ENCODE data around the gene TUT1. TPM values are rescaled to one million over a fixed set of nuclear protein-coding genes. Genes with fewer than 3 reads are reported as not detected.

TUT1 gene
- total RNA-seq, 6 donors from 2014 or later, result 5.3 to 25.4 (median 11.7) TPM

DNA sequence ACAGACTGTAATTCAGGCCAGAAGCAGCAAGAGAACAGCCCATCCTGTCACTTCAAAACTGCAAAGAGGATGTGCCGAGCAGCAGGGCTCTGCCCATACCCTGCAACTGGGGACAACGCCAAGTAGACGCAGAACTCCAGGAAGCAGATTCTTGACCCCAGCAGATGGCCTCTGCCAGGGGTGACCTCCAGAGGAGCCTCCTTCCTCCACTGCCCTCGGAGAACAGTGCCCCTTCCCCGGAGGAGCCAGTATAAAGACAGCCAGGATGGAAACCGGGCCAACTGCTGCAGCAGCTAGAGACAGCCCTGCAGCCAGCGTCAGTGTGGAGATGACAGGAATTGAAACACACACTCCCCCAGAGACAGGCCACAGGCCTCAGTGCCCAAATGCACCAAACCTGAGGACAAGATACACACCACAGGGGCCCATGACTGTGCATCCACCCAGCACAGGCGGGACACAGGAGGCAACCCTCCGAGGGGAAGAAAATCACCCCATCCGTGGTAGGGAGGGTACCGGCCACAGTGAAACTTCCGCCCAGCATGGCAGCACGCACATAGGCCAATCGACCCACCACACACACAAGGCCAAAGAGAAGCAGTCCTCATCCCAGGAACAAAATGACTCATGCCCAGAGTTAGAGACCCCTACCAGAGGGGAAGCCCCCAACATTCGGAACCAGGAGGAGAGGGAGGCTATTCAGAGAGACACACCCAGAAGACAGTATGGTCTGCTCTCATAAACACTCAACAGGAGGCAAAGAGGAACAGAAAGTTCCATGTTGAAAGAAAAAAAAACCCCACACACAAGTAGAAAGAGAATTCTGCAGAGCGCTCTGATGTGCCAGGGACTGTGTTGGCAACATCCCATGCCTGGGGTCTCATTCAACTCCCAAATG, 50.3 kb downstream of the TUT1 start:
- TF ChIP-seq, protein P1, sequence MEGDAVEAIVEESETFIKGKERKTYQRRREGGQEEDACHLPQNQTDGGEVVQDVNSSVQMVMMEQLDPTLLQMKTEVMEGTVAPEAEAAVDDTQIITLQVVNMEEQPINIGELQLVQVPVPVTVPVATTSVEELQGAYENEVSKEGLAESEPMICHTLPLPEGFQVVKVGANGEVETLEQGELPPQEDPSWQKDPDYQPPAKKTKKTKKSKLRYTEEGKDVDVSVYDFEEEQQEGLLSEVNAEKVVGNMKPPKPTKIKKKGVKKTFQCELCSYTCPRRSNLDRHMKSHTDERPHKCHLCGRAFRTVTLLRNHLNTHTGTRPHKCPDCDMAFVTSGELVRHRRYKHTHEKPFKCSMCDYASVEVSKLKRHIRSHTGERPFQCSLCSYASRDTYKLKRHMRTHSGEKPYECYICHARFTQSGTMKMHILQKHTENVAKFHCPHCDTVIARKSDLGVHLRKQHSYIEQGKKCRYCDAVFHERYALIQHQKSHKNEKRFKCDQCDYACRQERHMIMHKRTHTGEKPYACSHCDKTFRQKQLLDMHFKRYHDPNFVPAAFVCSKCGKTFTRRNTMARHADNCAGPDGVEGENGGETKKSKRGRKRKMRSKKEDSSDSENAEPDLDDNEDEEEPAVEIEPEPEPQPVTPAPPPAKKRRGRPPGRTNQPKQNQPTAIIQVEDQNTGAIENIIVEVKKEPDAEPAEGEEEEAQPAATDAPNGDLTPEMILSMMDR (IDR thresholded peaks at IDR 0.05), result no peak
- TF ChIP-seq EP300 (IDR thresholded peaks at IDR 0.05) (no peak), POLR2AphosphoS5 (IDR thresholded peaks at IDR 0.05) (no peak), POLR2A (IDR thresholded peaks at IDR 0.05) (no peak)
- Histone ChIP-seq H3K36me3 (peaks cover 0 to 16% (median 6%) of the 10 kb centered on the region in 4 donors), H3K9me3 (no peaks in the 10 kb centered on the region), H3K4me3 (peak overlapping the region in 3 of 4 donors; percentile 6 to 92 (median 34)), H3K27me3 (no peaks in the 10 kb centered on the region), H3K4me1 (peaks cover 70 to 93% (median 82%) of the 10 kb centered on the region in 4 donors), H3K27ac (peak overlapping the region; percentile 96 to 99 (median 98))
- 23 to 24% methylated on average over 12 to 15 of the region's 16 CpGs for WGBS, 2 donors
- ATAC-seq (ENCODE audit: low FRiP score in 2 of 2), result no peak
- DNase-seq, result no peak

DNA sequence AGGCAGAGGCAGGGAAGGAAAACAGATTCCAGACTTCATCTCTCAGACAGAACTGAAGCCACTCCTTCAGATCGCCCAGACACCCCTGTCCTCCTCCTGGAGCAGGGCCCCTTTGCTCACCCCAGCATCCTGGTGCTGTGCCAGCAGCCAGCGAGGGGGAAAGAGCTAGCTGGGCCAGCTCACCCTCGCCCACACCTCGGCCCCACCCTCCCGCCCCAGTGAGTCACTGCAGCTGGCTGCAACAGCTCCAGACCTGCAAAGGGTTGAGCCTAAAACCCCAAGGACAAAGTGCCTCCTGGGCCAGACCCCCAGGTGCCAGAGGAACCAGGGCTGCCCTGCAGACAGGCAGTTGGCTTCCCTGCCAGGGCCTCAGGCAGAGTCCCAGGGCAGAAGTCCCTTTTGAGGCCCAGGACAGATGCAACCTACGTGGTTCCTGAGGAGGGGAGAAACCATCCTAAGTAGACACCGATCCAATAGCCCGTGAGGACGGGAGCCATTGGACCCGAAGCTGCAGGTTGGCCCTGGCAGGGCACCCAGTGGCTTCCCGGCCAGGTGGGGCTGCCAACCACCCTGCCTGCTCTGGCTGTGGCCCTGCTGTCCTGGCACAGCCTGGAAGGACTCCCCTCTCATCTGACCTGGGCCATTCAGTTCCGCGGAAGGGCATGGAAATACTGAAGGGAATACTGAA, 51.9 kb downstream of the TUT1 start:
- Histone ChIP-seq H3K27ac (peak overlapping the region; percentile 96 to 99 (median 98)), H3K9me3 (no peaks in the 10 kb centered on the region), H3K36me3 (peaks cover 10 to 33% (median 23%) of the 10 kb centered on the region in 4 donors), H3K4me1 (peaks cover 72 to 95% (median 78%) of the 10 kb centered on the region in 4 donors), H3K27me3 (no peaks in the 10 kb centered on the region), H3K4me3 (peak overlapping the region in 2 of 4 donors; percentile 13 to 19)
- ATAC-seq (ENCODE audit: low FRiP score in 2 of 2) (peak in 1 of 2 donors; percentile 62), DNase-seq (peak; percentile 56 to 81)
- 26 to 80% methylated on average over 1 to 13 of the region's 13 CpGs for WGBS, 2 donors
- no peak for TF ChIP-seq EP300 (IDR thresholded peaks at IDR 0.05)
- no peak for TF ChIP-seq POLR2AphosphoS5 (IDR thresholded peaks at IDR 0.05)
- TF ChIP-seq, protein P1 (IDR thresholded peaks at IDR 0.05), result no peak
- no peak for TF ChIP-seq POLR2A (IDR thresholded peaks at IDR 0.05)

DNA sequence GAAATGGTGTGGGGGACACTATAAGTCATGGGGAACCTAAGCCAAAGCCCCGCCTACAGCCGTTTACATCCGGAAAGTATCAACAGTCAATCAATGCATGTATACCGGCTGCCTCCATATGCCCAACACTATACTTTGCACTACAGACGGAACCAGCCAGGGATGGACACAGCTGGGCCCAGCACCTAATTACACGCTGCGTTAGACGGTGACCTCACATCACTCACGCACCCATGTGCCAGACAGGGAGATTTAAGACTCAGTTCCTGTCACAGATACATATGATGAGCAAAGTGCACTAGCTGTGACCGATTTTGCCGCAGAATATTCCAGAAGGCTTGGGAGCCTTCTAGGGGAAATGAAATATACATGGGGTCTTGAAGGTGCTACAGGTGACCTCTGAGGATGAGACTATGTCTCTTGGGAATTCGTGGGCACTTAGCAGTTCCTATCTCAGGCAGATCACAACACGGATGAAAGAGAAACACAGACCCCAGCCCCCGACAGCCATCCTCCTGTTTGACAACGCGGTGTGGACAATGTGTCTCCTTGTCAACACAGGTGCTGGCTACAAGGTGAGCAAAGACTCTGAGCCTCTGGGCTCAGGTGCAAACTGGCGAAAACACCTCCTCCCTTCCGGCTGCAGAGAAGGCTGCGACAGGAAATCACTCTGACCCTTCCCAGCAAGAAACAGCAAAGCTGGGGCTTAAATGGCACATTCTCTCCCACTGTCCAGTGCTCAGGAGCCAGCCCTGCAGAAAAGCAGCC, 52.7 kb downstream of the TUT1 start:
- H3K27ac ChIP-seq, result peak overlapping the region; percentile 96 to 99 (median 98)
- peaks cover 70 to 88% (median 71%) of the 10 kb centered on the region in 4 donors for H3K4me1 ChIP-seq
- no peaks in the 10 kb centered on the region for H3K27me3 ChIP-seq
- TF ChIP-seq, protein P1 (IDR thresholded peaks at IDR 0.05), result no peak
- no peak for TF ChIP-seq EP300 (IDR thresholded peaks at IDR 0.05)
- no peak for TF ChIP-seq POLR2AphosphoS5 (IDR thresholded peaks at IDR 0.05)
- no peak for TF ChIP-seq POLR2A (IDR thresholded peaks at IDR 0.05)
- no peaks in the 10 kb centered on the region for H3K9me3 ChIP-seq
- peak overlapping the region in 2 of 4 donors; percentile 13 to 19 for H3K4me3 ChIP-seq
- peaks cover 16 to 40% (median 30%) of the 10 kb centered on the region in 4 donors for H3K36me3 ChIP-seq
- 54 to 63% methylated on average over 18 to 19 of the region's 19 CpGs for WGBS, 2 donors
- DNase-seq (no peak), ATAC-seq (ENCODE audit: low FRiP score in 2 of 2) (no peak)

DNA sequence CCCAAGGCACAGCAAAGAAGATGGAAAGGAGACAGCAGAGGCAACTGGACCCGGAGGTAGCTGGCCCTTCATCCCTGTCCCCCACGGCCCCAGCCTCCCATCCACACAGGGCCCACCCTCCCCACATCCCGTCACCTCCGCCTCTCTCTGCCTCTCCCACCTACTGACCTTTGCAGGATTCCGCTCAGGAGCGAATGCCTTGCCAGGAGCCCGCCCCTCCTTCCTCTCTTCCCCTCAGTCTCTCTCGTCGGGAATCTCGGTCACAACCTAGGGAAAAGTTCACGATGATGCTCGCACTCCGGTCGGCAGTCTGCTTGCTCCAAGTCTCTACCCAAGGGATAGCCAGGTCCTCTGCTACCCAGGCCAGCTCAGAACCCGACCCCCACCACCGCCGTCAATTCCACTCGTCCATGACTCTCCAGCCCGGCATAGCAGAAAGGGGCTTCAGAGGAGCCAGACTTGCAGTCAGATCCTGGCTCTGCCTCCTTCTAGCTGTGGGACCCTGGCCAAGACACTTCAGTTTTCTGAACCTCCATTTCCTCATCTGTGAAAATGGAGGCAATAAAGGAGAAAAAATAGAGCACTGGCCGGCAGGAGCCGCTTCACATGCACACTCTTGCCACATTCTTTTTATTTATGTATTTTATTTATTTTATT, 54.9 kb downstream of the TUT1 start:
- Histone ChIP-seq H3K4me3 (no peak overlapping the region), H3K36me3 (peaks cover 34 to 62% (median 52%) of the 10 kb centered on the region in 4 donors), H3K4me1 (peaks cover 48 to 66% (median 49%) of the 10 kb centered on the region in 4 donors), H3K9me3 (no peaks in the 10 kb centered on the region), H3K27me3 (no peaks in the 10 kb centered on the region), H3K27ac (peak overlapping the region in 2 of 4 donors; percentile 43 to 98)
- WGBS, 2 donors, result 70 to 76% methylated on average over 21 of the region's 21 CpGs
- TF ChIP-seq, protein P1 (IDR thresholded peaks at IDR 0.05), result no peak
- TF ChIP-seq EP300 (IDR thresholded peaks at IDR 0.05) (no peak), POLR2A (IDR thresholded peaks at IDR 0.05) (no peak), POLR2AphosphoS5 (IDR thresholded peaks at IDR 0.05) (no peak)
- no peak for ATAC-seq (ENCODE audit: low FRiP score in 2 of 2)
- no peak for DNase-seq

All from upper lobe of left lung (tissue), 6 donors.